BJ (cell line): Measurements from ENCODE around the gene RAB3A. TPM values are rescaled to one million over a fixed set of nuclear protein-coding genes. Genes with fewer than 3 reads are reported as not detected.

Experiments used
- CTCF ChIA-PET: fragments of 350-600 bp; formaldehyde crosslinking; extraction: SDS; loops from one replicate; lab custom pipeline; 2021; ENCODE audit warnings: antibody characterized with exemption, inconsistent platforms; lab: Yijun Ruan, JAX
- POLR2A ChIA-PET: fragments of 300-600 bp; sonication (Branson Sonifier 250); formaldehyde crosslinking; extraction: SDS; loops from one replicate; lab custom pipeline; 2021; ENCODE audit warnings: antibody characterized with exemption; lab: Charles Lee
- DNase-seq: peaks from one replicate; pipeline ENCODE4 v3.0.0-alpha.2; 2011; ENCODE audit warnings: low read depth
- H3K27me3 ChIP-seq: 2 replicates; pipeline ENCODE4 v1.6.0; 2011; ENCODE audit warnings: low read length; ENCODE audit not compliant: control insufficient read depth, insufficient read depth
- H3K36me3 ChIP-seq: 2 replicates; pipeline ENCODE4 v1.5.1; 2011; ENCODE audit warnings: low read length; ENCODE audit not compliant: control insufficient read depth, insufficient read depth
- H3K4me3 ChIP-seq: 2 replicates; pipeline ENCODE4 v1.5.1; 2011; ENCODE audit warnings: low read depth, mild to moderate bottlenecking, control low read depth, low read length
- polyA plus RNA-seq: library from polyadenylated mRNA; depleted of rRNA; stranded (reverse); fragments of >200 nt; gene quantifications from 2 replicates; pipeline ENCODE4 v1.2.3, GENCODE V29; 2011
- TF ChIP-seq, protein P1 (sequence below): IDR thresholded peaks from 2 replicates; pipeline ENCODE4 v1.5.1; 2011; ENCODE audit warnings: low read depth, mild to moderate bottlenecking, control low read depth, inconsistent platforms, low read length, moderate library complexity; ENCODE audit not compliant: insufficient read depth

RAB3A gene
- polyA plus RNA-seq, 1 experiment, result 2.0 TPM

DNA sequence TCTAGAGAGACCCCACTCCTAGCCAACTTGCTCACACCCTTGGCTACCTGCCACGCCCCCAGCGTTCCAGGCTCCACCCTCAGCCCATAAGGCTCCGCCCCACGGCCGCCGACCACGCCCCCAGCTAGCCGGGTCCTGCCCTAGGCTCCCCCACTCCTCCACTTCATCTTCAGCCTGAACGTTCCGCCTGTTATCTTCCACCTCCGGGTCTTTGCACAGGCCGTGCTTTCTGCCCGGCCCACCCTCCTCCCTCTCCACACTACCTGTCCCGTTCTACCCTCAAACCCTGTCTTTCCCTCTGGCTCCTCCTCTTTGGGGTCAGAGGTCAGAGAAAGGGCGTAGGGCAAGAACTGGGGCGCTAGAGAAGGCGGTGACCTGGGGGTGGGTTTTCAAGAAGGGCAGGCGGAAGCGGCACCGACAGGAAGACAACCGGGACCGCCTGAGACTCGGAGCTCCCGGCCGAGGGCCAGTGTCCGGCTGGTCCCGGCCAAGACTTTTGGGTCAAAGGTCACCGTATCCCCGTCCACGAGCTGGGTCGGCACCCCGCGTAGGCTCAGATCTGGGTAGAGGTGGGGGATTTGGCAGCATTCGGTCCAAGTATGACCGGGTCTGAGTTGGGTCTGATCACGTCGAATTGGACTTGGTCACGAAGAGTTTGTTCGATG is 20.1 kb upstream of the RAB3A start:
- ChIA-PET CTCF (interaction anchor here (1.0 to 2.7 kb wide), 6 partner anchors 10 to 105 kb away, joined by 3 to 12 read pairs (median 6); partner anchors contain the start of gene MPV17L2), POLR2A (interaction anchor here (0.5 to 0.6 kb wide), 3 partner anchors 54 to 428 kb away, joined by 4 to 5 read pairs (median 5); partner anchors contain the start of gene ARRDC2)
- DNase-seq, result no peak
- peak overlapping the region; percentile 34 for H3K4me3 ChIP-seq
- H3K36me3 ChIP-seq, result no peaks in the 10 kb centered on the region
- H3K27me3 ChIP-seq, result peaks cover 7% of the 10 kb centered on the region
- TF ChIP-seq, protein P1, sequence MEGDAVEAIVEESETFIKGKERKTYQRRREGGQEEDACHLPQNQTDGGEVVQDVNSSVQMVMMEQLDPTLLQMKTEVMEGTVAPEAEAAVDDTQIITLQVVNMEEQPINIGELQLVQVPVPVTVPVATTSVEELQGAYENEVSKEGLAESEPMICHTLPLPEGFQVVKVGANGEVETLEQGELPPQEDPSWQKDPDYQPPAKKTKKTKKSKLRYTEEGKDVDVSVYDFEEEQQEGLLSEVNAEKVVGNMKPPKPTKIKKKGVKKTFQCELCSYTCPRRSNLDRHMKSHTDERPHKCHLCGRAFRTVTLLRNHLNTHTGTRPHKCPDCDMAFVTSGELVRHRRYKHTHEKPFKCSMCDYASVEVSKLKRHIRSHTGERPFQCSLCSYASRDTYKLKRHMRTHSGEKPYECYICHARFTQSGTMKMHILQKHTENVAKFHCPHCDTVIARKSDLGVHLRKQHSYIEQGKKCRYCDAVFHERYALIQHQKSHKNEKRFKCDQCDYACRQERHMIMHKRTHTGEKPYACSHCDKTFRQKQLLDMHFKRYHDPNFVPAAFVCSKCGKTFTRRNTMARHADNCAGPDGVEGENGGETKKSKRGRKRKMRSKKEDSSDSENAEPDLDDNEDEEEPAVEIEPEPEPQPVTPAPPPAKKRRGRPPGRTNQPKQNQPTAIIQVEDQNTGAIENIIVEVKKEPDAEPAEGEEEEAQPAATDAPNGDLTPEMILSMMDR, result no peak

DNA sequence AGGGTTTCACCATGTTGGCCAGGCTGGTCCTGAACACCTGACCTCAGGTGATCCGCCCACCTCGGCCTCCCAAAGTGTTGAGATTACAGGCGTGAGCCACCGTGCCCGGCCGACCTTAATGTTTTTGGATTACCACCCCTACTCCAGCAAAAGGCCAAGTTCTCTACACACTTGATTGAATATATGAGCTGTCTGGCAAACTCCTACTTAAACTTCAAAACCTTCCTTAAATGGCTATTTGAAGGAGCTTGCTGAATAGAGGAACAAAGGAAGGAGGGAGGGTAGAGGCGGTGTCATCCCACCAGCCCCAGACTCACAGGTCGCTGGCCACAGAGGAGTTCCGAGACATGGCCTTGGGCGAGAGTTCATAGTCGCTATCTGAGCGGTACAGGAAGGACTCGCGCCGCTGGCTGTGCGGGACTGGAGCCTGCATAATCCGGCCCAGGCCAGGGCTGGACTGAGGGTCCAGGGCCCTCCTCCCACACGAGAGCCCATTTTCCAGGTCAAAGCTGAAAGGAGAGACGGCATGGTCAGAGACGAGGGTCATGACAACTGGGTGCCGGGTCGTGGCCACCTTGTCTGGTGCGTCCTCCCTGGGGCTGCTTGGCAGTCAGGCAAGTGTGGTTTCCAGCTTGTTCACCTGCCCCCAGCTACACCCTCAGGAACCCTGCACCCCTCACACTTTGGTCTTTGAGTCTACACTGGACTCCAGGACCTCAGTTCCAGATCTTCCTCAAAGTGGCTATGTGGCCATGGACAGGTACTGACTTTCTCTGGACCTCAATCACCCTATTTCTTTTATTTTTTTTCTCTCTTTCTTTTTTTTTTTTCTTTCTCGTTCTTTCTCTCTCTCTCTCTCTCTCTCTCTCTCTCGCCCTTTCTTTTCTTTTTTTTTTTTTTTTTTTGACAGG is 18.2 kb upstream of the RAB3A start:
- Histone ChIP-seq H3K27me3 (peaks cover 10% of the 10 kb centered on the region), H3K36me3 (no peaks in the 10 kb centered on the region), H3K4me3 (no peak overlapping the region)
- ChIA-PET CTCF (interaction anchor here (0.5 to 1.6 kb wide), 5 partner anchors 12 to 57 kb away, joined by 3 to 6 read pairs (median 3); no protein-coding TSS in a partner anchor), POLR2A (no interaction called here)
- TF ChIP-seq, protein P1, result no peak
- no peak for DNase-seq

DNA sequence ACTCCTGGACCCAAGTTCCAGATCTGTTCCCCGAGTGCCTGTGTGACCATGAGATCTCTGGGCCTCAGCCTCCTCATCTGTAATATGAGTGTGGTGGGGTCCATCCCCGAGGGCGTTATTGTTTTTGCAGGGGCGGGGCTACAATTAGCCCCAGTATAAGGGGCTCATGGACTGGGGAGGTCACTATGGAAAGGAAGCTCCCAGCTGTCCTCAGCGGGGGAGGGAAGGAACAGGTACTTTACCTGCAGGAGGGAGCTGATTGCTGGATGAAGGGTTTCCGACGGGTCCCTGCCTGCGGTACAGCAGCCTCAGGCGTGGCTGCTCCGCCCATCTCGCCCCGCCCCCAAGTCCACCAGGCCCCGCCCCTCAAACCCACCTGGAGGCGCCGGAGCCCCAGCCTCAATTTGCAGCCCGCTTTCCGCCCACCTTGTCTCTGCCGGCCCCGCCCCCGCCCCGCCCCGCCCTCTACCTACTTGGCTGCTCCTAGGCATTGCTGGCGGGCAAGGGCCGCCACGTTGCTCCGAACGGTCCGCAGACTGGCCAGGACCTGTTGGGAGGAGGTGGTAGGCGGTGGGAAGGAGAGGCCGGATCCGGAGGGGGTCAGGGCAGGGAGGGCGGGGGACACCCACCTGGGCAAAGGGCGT is 16.9 kb upstream of the RAB3A start:
- Histone ChIP-seq H3K27me3 (peaks cover 7% of the 10 kb centered on the region), H3K36me3 (no peaks in the 10 kb centered on the region), H3K4me3 (no peak overlapping the region)
- TF ChIP-seq, protein P1, result no peak
- DNase-seq, result no peak
- ChIA-PET POLR2A (no interaction called here), CTCF (interaction anchor here (1.0 to 2.0 kb wide), 3 partner anchors 11 to 31 kb away, joined by 6 to 8 read pairs (median 6); no protein-coding TSS in a partner anchor)

DNA sequence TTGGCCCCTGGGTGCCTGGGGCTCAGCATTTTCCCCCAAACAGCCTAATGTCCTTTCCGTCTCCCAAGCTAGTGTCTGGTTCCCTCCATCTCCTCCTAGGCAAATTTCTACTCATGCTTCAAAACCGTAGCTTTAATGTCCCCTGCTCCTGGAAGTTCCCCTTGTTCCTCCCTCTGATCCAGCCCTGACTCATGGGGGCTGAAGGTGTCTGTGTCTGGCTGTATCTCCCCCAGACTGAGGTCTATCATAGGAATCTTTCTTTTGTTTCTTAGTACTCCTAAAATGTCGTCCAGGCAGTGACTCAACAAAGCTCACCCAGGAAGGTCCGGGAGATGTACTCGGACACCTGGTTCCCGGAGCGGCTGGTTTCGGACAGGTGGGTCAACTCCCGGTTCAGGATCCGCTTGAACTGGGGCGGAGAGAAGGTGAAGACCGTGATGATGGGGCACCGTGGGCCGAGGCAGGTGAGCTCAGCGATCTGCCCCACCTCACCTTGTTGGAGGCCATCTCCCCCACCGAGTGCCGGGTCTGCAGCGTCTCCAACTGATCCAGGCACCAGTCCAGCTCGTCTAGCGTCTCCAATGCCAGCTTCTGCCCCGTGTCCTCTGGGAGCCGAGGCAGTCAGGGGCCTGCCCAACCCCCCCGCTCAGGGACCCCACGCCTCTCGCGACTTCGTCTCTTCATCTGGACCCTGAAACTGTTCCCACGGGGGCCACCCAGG is 16.2 kb upstream of the RAB3A start:
- no peak for DNase-seq
- ChIA-PET POLR2A (no interaction called here), CTCF (interaction anchor here (0.6 to 2.0 kb wide), 5 partner anchors 12 to 205 kb away, joined by 3 to 8 read pairs (median 3); no protein-coding TSS in a partner anchor)
- Histone ChIP-seq H3K4me3 (no peak overlapping the region), H3K36me3 (no peaks in the 10 kb centered on the region), H3K27me3 (peaks cover 4% of the 10 kb centered on the region; the same call in 1 of the 2 replicates)
- TF ChIP-seq, protein P1, result no peak
